ENCODE data around the gene MTHFSD. TPM values are rescaled to one million over a fixed set of nuclear protein-coding genes. Genes with fewer than 3 reads are reported as not detected.

Gene MTHFSD
- total RNA-seq, 2 donors from 2014 or later: 23.7 to 43.8 TPM

DNA sequence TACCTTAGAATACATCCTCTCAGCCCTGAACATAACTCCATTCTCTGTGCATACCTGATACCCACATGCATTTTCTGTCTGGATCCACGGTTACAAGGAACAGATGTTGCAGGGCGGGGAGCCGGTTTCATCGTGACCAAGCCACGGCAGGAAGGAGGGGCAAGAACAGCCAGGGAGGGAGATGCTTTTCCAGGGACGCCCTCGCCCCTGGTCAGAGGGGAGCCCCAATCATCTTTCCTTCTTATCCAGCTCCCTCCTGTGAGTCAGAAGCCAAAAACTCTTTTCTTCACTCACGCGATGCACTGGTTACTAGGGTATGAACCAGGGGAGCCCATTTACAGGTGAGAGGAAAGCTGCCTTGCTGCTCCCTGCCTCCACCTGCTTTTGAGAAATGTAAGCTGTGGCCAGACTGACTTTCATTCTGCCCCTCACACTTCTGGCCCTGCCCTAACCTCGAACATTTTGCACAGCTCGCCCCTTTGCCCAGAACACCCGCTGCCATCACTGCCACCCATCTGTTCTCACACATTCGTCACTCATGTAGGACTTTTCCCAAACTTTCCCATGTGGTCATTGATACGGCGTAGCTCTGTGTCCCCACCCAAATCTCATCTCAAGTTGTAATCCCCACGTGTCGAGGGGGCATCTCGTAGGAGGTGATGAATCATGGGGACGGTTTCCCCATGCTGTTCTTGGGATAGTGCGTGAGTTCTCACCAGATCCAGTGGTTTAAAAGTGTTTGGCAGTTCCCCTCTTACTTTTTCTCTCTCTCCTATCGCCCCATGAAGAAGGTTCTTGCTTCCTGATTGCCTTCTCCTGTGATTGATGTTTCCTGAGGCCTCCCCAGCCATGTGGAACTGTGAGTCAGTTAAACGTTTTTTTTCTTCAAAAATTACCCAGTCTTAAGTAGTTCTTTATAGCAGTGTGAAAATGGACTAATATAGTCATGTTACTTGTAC is 43.9 kb upstream of the MTHFSD start:
- no peaks in the 10 kb centered on the region for H3K36me3 ChIP-seq
- intact Hi-C loops (cut with DNase I): no loop called here
- no peak overlapping the region for H3K27ac ChIP-seq
- no peak for DNase-seq (ENCODE audit: low spot score)
- TF ChIP-seq POLR2AphosphoS5 (IDR thresholded peaks at IDR 0.05) (no peak), POLR2A (IDR thresholded peaks at IDR 0.05) (no peak)
- TF ChIP-seq, protein P1, sequence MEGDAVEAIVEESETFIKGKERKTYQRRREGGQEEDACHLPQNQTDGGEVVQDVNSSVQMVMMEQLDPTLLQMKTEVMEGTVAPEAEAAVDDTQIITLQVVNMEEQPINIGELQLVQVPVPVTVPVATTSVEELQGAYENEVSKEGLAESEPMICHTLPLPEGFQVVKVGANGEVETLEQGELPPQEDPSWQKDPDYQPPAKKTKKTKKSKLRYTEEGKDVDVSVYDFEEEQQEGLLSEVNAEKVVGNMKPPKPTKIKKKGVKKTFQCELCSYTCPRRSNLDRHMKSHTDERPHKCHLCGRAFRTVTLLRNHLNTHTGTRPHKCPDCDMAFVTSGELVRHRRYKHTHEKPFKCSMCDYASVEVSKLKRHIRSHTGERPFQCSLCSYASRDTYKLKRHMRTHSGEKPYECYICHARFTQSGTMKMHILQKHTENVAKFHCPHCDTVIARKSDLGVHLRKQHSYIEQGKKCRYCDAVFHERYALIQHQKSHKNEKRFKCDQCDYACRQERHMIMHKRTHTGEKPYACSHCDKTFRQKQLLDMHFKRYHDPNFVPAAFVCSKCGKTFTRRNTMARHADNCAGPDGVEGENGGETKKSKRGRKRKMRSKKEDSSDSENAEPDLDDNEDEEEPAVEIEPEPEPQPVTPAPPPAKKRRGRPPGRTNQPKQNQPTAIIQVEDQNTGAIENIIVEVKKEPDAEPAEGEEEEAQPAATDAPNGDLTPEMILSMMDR (IDR thresholded peaks at IDR 0.05): no peak
- H3K4me3 ChIP-seq: no peak overlapping the region
- no peaks in the 10 kb centered on the region for H3K4me1 ChIP-seq (replicated peaks)
- peaks cover 7% of the 10 kb centered on the region for H3K27me3 ChIP-seq (replicated peaks; ENCODE audit: insufficient read depth)
- H3K9me3 ChIP-seq: no peaks in the 10 kb centered on the region
- 69% methylated on average over 22 of the region's 22 CpGs for WGBS

DNA sequence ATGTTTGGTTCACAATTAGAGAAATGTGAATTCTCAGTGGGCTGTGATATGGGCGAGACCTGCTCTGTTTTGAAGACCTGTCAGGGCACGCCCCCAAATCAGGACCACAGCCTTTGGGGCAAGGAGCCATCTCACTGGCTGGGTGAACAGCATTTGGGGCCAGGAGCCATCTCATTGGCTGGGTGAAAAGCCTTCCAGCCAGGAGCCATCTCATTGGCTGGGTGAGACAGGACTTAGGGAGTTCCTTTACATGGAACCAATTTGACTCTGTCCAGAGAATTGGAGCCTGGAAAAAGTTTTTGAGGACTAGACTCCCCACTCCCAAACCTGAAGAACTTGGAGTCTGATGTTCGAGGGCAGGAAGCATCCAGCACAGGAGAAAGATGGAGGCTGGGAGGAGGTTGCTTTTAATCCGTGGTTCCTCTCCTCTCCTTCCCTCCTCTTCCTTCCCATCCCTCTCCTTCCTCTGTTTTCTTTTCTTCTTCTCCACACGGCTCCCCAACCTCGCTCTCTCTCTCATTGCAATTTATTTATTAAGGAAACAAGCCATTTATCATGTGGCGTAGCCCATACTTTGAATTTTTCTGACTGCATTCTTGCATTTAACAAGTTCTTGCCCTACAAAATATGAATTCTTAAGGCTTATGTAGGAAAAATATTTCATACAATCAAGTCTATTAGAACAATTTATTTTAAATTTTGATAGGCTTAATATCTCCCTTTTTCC is 43.0 kb upstream of the MTHFSD start:
- DNase-seq (ENCODE audit: low spot score): no peak
- no peak overlapping the region for H3K27ac ChIP-seq
- H3K9me3 ChIP-seq: no peaks in the 10 kb centered on the region
- H3K36me3 ChIP-seq: no peaks in the 10 kb centered on the region
- WGBS: 72% methylated on average over 7 of the region's 7 CpGs
- peaks cover 7% of the 10 kb centered on the region for H3K27me3 ChIP-seq (replicated peaks; ENCODE audit: insufficient read depth)
- intact Hi-C loops (cut with DNase I): no loop called here
- no peaks in the 10 kb centered on the region for H3K4me1 ChIP-seq (replicated peaks)
- H3K4me3 ChIP-seq: no peak overlapping the region
- no peak for TF ChIP-seq POLR2A (IDR thresholded peaks at IDR 0.05)
- TF ChIP-seq, protein P1 (IDR thresholded peaks at IDR 0.05): no peak
- TF ChIP-seq POLR2AphosphoS5 (IDR thresholded peaks at IDR 0.05): no peak

DNA sequence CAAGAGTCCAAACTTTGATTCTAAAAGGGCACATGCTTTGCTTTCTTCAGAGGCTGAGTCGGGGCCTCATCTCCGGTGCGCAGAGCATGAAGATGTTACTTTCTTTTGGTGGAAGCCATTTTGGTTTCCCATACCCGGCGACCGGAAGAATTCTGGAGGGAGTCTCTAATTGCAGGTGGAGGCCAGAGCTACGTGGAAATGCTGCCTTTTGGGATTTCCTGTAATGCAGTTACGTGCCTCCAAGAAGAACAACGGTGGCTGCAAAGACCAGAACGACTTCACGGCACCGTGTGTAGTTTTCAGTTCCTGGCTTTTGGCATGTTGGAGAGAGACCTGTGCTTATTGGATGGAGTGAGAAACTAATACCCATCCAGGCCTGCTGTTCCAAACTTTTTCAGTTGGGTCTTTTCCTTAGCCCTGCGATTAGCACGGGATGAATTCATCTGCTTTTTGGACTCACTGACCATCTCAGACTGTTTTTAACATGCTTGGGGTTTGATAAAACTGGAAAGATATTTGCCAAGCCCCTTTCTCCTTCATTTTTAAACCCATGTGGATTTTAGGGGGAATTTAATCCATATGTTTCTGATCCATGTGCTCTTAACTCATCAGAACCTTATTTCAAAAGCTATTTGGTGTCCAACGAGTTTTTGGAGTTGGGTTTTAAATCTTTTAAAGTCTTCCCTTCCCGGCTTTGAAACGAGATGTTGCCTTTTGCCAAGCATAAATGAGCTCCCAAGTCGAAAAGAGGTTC is 42.3 kb upstream of the MTHFSD start:
- Histone ChIP-seq H3K36me3 (no peaks in the 10 kb centered on the region), H3K4me1 (replicated peaks) (no peaks in the 10 kb centered on the region), H3K4me3 (no peak overlapping the region), H3K27me3 (replicated peaks; ENCODE audit: insufficient read depth) (peaks cover 13% of the 10 kb centered on the region), H3K9me3 (no peaks in the 10 kb centered on the region), H3K27ac (no peak overlapping the region)
- intact Hi-C loops (cut with DNase I): no loop called here
- 84% methylated on average over 18 of the region's 18 CpGs for WGBS
- DNase-seq (ENCODE audit: low spot score): no peak
- TF ChIP-seq, protein P1 (IDR thresholded peaks at IDR 0.05): no peak
- TF ChIP-seq POLR2AphosphoS5 (IDR thresholded peaks at IDR 0.05) (no peak), POLR2A (IDR thresholded peaks at IDR 0.05) (no peak)

DNA sequence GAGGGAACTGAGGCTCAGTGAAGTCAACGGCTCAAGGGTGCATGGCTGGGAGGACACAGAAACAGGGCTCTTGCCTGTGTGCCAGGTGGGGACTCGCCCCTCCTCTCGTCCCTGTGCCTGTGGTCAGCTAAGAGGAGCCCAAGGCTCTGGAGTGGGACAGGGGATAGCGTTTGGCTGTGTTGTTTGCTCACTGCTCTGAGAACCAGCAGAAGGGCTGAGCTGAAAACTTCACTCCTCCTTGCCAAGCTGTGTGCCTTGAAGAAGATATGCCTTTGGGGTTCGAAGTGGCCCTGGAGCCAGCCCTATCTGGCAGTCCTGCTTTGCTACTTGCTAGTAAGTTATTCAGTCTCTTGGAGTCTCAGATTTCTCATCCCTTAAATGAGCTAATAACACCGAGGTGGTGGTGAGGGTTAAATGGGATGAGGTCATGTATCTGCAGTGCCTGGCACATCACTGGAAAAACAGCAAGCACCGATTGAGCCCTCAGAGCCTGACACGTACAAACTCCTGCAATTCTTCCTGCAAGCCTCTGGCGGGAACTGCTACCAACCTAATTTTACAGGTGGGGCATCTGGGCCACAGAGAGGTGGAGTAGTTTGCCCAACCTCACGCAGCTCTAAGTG is 41.1 kb upstream of the MTHFSD start:
- DNase-seq (ENCODE audit: low spot score): no peak
- H3K27ac ChIP-seq: no peak overlapping the region
- H3K9me3 ChIP-seq: no peaks in the 10 kb centered on the region
- H3K4me3 ChIP-seq: no peak overlapping the region
- no peaks in the 10 kb centered on the region for H3K4me1 ChIP-seq (replicated peaks)
- intact Hi-C loops (cut with DNase I): no loop called here
- peaks cover 18% of the 10 kb centered on the region for H3K27me3 ChIP-seq (replicated peaks; ENCODE audit: insufficient read depth)
- WGBS: 49% methylated on average over 10 of the region's 10 CpGs
- TF ChIP-seq, protein P1 (IDR thresholded peaks at IDR 0.05): no peak
- TF ChIP-seq POLR2A (IDR thresholded peaks at IDR 0.05) (no peak), POLR2AphosphoS5 (IDR thresholded peaks at IDR 0.05) (no peak)
- no peaks in the 10 kb centered on the region for H3K36me3 ChIP-seq
